Effector memory CD8-positive, alpha-beta T cell (primary cell): ENCODE data around the gene USP36.
A peak's percentile ranks its signal among the peaks of the same experiment; 100 is the strongest.
"Not testable (repeated sequence)": the region's sequence is repeated elsewhere in the genome, so short reads cannot be mapped to it uniquely, and the experiment has no call there.

Experiments used
- ATAC-seq: fragments of 150-1000 bp; cut with Tn5 transposase; replicated peaks from 2 replicates; pipeline ENCODE4 v1.10.0; 2021; ENCODE audit warnings: mild to moderate bottlenecking, moderate library complexity
- DNase-seq, 3 experiments: peaks; one replicate each; pipeline ENCODE4 v3.0.0; 2021
- H3K27ac Mint-ChIP-seq, 2 donors: one replicate each; pipeline ENCODE4 v1.8.0; 2022; ENCODE audit warnings: mild to moderate bottlenecking in 2 of 2, mixed read lengths in 2 of 2, moderate library complexity in 2 of 2
- H3K27me3 Mint-ChIP-seq, 2 donors: one replicate each; pipeline ENCODE4 v1.8.0; 2022; ENCODE audit warnings: mixed read lengths in 2 of 2
- H3K36me3 Mint-ChIP-seq: one replicate; pipeline ENCODE4 v1.8.0; 2022; ENCODE audit warnings: mild to moderate bottlenecking, moderate library complexity, mixed read lengths; ENCODE audit not compliant: insufficient read depth
- H3K4me1 Mint-ChIP-seq, 2 donors: one replicate each; pipeline ENCODE4 v1.8.0; 2022; ENCODE audit warnings: low read depth in 2 of 2, mixed read lengths in 2 of 2
- H3K4me3 Mint-ChIP-seq, 2 donors: one replicate each; pipeline ENCODE4 v1.8.0; 2022; ENCODE audit warnings: mild to moderate bottlenecking in 2 of 2, mixed read lengths in 2 of 2, moderate library complexity in 2 of 2
- H3K9me3 Mint-ChIP-seq, 2 donors: one replicate each; pipeline ENCODE4 v1.8.0; 2022; ENCODE audit warnings: mixed read lengths in 2 of 2

Gene USP36

DNA sequence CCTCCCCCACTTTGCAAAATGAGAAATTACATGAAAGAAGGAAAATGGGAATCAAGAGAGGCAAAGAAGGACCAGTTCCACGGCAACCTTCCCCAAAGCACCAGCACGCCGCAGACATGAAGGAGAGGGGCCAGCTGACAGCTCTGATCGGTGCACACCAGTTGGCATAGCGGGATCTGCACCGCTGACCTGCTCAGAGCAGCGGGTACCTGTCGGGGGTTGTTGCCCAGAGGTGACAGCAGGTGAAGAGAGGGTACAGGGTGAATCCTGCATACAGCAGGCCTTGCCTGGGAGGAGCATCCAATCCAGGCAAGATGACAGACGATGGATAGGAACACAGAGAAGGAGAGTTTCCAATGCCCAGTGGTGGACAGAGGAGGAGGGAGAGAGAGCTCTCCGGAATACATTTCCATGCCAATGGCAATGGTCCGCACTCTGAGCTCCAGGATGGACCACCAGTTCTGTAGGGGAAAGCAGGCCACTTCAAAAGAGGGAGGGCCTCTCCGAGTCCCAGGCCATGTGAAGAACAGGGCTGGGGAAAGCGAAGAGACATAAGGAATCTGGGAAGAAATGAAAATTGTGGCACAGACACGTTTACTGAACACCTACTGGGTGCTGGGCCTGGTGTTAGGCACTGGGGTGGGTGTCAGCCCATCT is 38.4 kb upstream of the USP36 start:
- H3K36me3 Mint-ChIP-seq = no peaks in the 10 kb centered on the region
- DNase-seq (no peak), ATAC-seq (no peak)
- H3K9me3 Mint-ChIP-seq = no peaks in the 10 kb centered on the region
- peaks cover 57 to 83% of the 10 kb centered on the region in 2 donors for H3K27me3 Mint-ChIP-seq
- H3K4me1 Mint-ChIP-seq = peaks cover 0 to 13% of the 10 kb centered on the region in 2 donors
- peak overlapping the region in 1 of 2 donors; percentile 40 for H3K4me3 Mint-ChIP-seq
- no peak overlapping the region for H3K27ac Mint-ChIP-seq

DNA sequence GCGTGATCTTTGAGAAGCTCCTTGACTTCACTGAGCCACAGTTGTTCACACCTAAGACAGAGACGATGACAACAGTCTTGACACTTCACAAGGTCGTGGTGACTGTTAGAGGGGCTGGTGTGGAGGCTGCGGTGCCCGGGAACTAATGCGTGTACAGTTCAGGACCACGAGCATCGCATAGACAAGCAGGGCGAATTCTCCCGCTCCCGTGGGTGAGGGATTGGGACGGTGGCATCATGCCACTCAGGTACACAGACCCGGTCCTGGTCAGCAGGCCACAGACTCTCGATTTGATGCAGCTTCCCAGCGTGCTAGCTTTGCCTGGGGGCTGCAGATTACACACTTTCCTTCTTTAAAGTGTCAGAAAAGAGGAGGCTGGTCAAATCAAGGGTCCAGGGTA is 37.6 kb upstream of the USP36 start:
- no peak for ATAC-seq
- H3K36me3 Mint-ChIP-seq = no peaks in the 10 kb centered on the region
- no peak for DNase-seq
- no peaks in the 10 kb centered on the region for H3K9me3 Mint-ChIP-seq
- peaks cover 0 to 13% of the 10 kb centered on the region in 2 donors for H3K4me1 Mint-ChIP-seq
- peaks cover 55 to 76% of the 10 kb centered on the region in 2 donors for H3K27me3 Mint-ChIP-seq
- no peak overlapping the region for H3K4me3 Mint-ChIP-seq
- H3K27ac Mint-ChIP-seq = no peak overlapping the region

DNA sequence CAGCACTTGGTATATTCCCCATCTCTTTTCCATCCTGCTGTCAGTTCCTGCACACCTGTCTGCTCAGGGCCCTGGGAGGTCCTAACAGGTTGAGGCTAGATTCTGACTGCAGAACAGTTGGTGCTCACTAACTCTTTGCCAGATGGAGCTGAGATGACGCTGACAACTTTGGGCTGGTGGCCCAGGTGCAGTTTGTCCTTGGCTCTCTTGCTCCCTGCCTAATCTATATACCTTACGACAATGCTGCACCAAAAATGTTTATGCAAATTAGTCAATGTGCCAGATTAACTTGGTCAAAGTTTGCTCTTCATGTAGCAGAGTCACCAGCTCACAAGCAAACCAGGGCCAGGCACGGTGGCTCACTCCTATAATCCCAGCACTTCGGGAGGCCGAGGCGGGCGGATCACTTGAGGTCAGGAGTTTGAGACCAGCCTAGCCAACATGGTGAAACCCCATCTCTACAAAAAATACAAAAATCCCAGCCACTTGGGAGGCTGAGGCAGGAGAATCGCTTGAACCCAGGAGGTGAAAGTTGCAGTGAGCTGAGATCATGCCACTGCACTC is 36.4 kb upstream of the USP36 start:
- not testable (repeated sequence) for H3K4me1 Mint-ChIP-seq, ATAC-seq, DNase-seq, H3K9me3 Mint-ChIP-seq, H3K27ac Mint-ChIP-seq, H3K36me3 Mint-ChIP-seq, H3K4me3 Mint-ChIP-seq
- H3K27me3 Mint-ChIP-seq = peaks cover 43 to 64% of the 10 kb centered on the region in 2 donors

DNA sequence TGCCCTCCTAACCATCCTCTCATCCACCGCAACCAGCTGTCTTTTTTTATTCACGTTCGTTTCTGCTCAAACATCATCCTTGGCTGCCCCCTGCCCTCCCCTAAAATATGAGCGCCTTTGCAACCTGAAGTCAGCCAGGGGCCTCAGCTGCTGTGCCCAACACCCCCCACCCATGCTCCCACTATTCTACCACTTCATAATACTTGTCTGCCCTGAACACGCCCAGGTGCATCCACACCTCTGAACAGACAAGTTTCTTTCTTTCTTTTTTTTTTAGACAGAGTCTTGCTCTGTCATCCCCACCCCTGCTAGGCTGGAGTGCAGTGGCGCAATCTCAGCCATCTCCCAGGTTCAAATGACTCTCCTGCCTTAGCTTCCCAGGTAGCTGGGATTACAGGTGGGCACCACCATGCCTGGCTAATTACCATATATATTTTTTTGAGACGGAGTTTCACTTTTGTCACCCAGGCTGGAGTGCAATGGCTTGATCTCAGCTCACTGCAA is 35.5 kb upstream of the USP36 start:
- H3K36me3 Mint-ChIP-seq = no peaks in the 10 kb centered on the region
- H3K9me3 Mint-ChIP-seq = no peaks in the 10 kb centered on the region
- H3K4me1 Mint-ChIP-seq = peaks cover 0 to 10% of the 10 kb centered on the region in 2 donors
- H3K4me3 Mint-ChIP-seq = no peak overlapping the region
- DNase-seq = no peak
- H3K27ac Mint-ChIP-seq = no peak overlapping the region
- H3K27me3 Mint-ChIP-seq = peaks cover 37 to 55% of the 10 kb centered on the region in 2 donors
- ATAC-seq = no peak

DNA sequence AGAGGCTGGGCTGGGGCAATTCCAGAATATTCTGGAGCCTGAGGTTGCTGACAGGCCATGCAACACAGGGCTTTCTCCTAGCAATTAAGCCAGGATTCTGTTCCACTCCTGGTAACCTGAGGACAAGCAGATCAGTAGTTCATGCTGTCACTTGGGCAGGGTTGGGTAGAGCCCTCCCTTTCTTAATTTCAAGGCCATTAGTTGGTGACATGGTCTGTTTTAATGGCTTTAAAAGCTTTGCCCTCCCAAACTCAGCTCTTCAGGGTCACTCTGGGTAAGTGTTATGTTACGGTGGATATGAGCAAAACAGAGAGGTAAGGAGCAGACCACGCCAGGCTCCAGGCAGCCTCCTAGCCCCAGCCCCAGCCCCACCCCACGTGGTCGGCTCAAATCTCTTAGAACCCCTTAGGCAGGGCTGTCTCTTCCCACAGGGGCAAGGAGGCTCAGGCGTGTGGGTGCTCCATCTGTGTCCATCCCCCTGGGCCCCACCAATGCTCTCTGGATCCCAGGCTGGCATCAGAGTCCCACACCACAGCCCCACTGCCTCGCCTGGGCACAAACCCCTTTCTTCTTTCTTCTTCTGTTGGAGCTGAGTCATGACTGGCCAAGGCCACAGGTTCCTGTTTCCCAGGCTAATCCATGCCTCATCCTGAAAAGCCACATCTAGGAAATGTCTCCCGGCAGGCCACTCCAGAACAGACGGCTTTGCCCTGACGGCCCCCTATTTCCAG is 34.9 kb upstream of the USP36 start:
- no peaks in the 10 kb centered on the region for H3K36me3 Mint-ChIP-seq
- no peaks in the 10 kb centered on the region for H3K9me3 Mint-ChIP-seq
- DNase-seq = no peak
- ATAC-seq = no peak
- H3K27me3 Mint-ChIP-seq = peaks cover 37 to 50% of the 10 kb centered on the region in 2 donors
- H3K27ac Mint-ChIP-seq = no peak overlapping the region
- H3K4me3 Mint-ChIP-seq = no peak overlapping the region
- peaks cover 0 to 10% of the 10 kb centered on the region in 2 donors for H3K4me1 Mint-ChIP-seq

DNA sequence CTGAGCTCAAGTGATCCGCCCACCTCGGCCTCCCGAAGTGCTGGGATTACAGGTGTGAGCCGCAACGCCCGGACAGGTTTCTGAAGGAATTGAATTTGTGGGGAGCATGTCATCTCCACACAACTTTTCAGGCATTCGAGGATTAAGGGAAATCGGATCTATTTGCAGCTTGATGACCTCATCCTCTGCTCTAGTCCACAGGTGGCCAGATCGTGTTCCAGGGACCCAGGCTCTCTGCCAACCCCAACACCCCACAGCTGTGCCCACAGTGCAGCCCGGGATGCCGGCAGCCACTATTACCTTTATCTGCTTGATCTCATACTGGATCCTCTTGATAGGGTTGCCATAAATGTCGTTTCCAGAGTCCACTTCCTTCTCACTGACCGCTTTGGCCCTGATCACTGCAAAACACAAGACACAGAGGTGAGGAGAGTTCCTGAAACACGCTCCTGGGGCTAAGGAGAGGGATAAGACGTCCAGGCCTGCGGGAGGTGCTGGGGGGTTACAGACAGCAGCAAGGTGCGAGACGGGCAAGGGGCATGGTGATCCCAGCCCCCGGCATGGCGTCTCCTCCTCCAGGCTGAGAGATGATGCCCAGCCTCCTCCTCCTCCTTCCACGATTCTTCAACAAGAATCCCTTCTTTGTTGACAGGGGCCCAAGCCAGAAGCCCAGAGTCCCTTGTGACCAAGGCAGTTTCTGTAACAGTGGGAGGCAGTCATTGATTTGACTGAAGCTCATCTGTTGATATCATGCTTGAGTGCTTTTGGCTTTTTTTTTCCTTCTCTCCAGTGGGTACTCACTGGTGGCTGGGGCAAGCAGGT is 33.1 kb upstream of the USP36 start:
- ATAC-seq (no peak), DNase-seq (no peak)
- H3K27ac Mint-ChIP-seq = no peak overlapping the region
- no peaks in the 10 kb centered on the region for H3K9me3 Mint-ChIP-seq
- no peaks in the 10 kb centered on the region for H3K36me3 Mint-ChIP-seq
- peaks cover 24 to 32% of the 10 kb centered on the region in 2 donors for H3K27me3 Mint-ChIP-seq
- no peak overlapping the region for H3K4me3 Mint-ChIP-seq
- peaks cover 0 to 1% of the 10 kb centered on the region in 2 donors for H3K4me1 Mint-ChIP-seq

DNA sequence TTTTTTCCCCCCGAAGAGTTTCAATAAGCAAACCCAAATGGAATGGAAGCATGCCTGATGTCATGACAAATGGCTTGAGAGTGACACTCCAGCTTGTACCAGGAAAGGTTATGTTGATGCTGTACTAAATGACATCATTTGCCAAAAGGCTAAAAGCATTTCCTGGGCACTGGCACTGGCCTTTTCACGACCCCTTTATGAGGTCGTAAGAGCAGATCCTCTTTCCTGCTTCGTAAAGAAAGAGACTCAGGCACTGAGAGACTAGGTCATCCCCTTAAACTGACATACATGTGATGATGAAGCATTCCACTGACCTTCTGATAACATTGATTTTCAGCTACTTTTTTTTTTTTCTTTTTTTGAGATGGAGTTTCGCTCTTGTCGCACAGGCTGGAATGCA is 31.9 kb upstream of the USP36 start:
- Mint-ChIP-seq H3K27me3 (peaks cover 22 to 32% of the 10 kb centered on the region in 2 donors), H3K9me3 (no peaks in the 10 kb centered on the region), H3K36me3 (peaks cover 2% of the 10 kb centered on the region), H3K4me3 (no peak overlapping the region), H3K4me1 (no peaks in the 10 kb centered on the region), H3K27ac (no peak overlapping the region)
- ATAC-seq = no peak
- no peak for DNase-seq

DNA sequence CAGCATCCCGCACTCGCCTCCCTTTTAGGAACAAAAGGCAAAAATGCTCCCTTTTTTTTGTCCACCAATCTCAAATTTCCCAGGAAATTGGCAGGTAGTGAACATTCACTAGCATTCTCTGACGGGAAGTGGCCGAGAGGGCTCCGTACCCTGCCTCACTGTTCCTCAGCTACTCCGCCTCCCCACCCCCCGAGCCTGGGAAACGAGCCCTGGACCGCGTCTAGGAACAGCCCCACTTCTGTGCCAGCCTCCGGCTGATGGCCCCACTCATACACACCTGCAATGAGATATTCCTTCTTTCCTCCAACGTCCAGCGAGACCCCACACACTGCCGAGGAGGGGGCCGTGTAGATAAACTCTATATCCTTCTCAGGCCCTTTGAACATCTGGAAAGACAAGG is 30.0 kb upstream of the USP36 start:
- peaks cover 3% of the 10 kb centered on the region for H3K36me3 Mint-ChIP-seq
- H3K9me3 Mint-ChIP-seq = no peaks in the 10 kb centered on the region
- H3K4me1 Mint-ChIP-seq = peaks cover 2 to 3% of the 10 kb centered on the region in 2 donors
- no peak for DNase-seq
- no peak overlapping the region for H3K27ac Mint-ChIP-seq
- no peak overlapping the region for H3K4me3 Mint-ChIP-seq
- H3K27me3 Mint-ChIP-seq = peaks cover 8 to 21% of the 10 kb centered on the region in 2 donors
- no peak for ATAC-seq

DNA sequence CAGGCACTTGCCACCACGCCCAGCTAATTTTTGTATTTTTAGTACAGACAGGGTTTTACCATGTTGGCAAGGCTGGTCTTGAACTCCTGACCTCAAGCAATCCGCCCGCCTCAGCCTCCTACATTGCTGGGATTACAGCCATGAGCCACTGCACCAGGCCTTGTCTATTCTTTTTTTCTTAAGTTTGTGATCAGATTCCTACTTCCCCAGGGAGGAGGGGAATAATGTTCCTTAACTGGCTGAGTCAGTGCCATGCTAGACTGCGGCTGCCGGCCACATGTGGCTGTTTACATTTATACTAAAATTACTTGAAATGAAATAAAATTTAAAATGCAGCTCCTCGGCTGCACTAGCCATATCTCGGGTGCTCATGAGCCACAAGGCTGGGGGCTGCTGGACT is 27.8 kb upstream of the USP36 start:
- DNase-seq (no peak), ATAC-seq (no peak)
- Mint-ChIP-seq H3K27ac (no peak overlapping the region), H3K36me3 (peaks cover 3% of the 10 kb centered on the region), H3K27me3 (peaks cover 23 to 38% of the 10 kb centered on the region in 2 donors), H3K4me1 (peaks cover 3 to 4% of the 10 kb centered on the region in 2 donors), H3K4me3 (no peak overlapping the region), H3K9me3 (no peaks in the 10 kb centered on the region)

DNA sequence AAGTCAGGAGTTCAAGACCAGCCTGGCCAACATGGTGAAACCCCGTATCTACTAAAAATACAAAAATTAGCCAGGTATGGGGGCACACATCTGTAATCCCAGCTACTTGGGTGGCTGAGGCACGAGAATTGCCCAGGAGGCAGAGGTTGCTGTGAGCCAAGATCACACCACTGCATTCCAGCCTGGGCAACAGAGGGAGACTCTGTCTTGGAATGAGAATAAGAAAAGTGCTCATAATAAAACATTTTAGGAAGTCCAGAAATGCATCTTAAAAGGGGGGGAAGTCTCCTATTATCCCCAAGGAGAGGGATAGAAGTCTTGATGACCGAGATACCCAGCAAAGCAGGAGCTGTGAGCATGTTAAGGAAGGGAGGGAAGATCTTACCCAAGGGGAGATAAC is 26.4 kb upstream of the USP36 start:
- ATAC-seq, H3K27ac Mint-ChIP-seq, H3K4me1 Mint-ChIP-seq, H3K36me3 Mint-ChIP-seq, H3K4me3 Mint-ChIP-seq, H3K9me3 Mint-ChIP-seq, DNase-seq: not testable (repeated sequence)
- peaks cover 24 to 41% of the 10 kb centered on the region in 2 donors for H3K27me3 Mint-ChIP-seq

DNA sequence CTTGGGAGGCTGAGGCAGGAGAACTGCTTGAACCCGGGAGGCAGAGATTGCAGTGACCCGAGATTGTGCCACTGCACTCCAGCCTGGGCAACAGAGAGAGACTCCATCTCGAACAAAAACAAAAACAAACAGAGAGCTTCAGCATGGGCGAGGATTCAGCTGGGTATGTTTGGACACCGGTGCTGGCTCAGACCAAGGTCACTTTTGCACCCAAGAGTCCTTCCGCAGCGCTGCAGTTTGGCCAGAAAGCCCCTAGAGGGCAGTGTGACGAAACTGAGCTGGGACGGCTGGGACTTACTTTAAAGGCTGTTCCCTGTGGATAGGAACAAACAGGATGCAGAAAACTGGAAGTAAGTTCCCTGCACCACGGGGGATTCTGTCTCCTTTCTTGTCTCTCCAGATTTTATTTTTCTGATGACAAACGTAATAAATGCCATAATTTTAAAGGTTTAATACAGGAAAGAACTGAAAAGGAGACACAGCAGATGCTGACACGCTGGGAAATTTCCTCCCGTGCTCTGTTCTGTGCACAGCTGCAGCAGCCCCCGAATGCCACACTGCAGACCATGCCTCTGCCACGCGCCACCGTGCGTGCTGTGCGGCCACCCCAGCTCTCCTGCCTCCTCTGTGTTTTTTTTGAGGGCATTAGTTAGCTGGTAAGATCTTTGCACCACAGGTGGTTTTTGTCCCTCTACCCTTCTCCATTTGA is 25.2 kb upstream of the USP36 start:
- no peak overlapping the region for H3K27ac Mint-ChIP-seq
- ATAC-seq (peak; percentile 70), DNase-seq (peak; percentile 60 to 66 (median 61))
- no peaks in the 10 kb centered on the region for H3K9me3 Mint-ChIP-seq
- no peak overlapping the region for H3K4me3 Mint-ChIP-seq
- H3K4me1 Mint-ChIP-seq = peaks cover 3 to 4% of the 10 kb centered on the region in 2 donors
- peaks cover 27 to 41% of the 10 kb centered on the region in 2 donors for H3K27me3 Mint-ChIP-seq
- H3K36me3 Mint-ChIP-seq = peaks cover 3% of the 10 kb centered on the region

DNA sequence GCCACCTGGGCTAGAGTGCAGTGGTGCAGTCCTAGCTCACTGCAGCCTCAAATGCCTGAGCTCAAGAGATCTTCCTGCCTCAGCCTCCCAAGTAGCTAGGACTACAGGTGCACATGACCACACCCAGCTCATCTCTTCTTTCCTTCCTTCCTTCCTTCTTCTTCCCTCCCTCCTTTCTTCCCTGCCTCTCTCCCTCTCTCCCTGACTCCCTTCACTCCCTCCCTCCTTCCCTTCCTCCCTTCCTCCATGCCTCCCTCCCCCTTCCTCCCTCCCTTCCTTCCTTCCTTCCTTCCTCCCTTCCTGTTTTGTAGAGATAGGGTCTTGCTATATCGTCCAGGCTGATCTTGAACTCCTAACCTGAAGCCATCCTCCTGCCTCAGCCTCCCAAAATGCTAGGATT is 23.5 kb upstream of the USP36 start:
- Mint-ChIP-seq H3K9me3 (no peaks in the 10 kb centered on the region), H3K4me1 (peaks cover 3 to 4% of the 10 kb centered on the region in 2 donors), H3K27ac (no peak overlapping the region), H3K27me3 (peaks cover 27 to 41% of the 10 kb centered on the region in 2 donors), H3K36me3 (peaks cover 3% of the 10 kb centered on the region), H3K4me3 (no peak overlapping the region)
- DNase-seq (no peak), ATAC-seq (no peak)
